H9 (cell line): ENCODE measurements around the gene HEMGN. TPM values are rescaled to one million over a fixed set of nuclear protein-coding genes. Genes with fewer than 3 reads are reported as not detected.

ENCODE experiments used
- DNase-seq: peaks from one replicate; pipeline ENCODE4 v3.0.0-alpha.2; 2017
- H2AFZ ChIP-seq: one replicate; pipeline ENCODE4 v1.6.1; 2013; ENCODE audit warnings: mild to moderate bottlenecking, low read length, control low read depth, moderate library complexity
- H2AK5ac ChIP-seq: 2 replicates; pipeline ENCODE4 v1.6.1; 2013; ENCODE audit warnings: low read length, control low read depth, mixed read lengths; ENCODE audit not compliant: insufficient read length
- H2BK120ac ChIP-seq: one replicate; pipeline ENCODE4 v1.6.1; 2013; ENCODE audit warnings: low read depth, mild to moderate bottlenecking, low read length, control low read depth, inconsistent platforms; ENCODE audit not compliant: poor library complexity, severe bottlenecking
- H2BK12ac ChIP-seq: 2 replicates; pipeline ENCODE4 v1.6.1; 2013; ENCODE audit warnings: low read length, control low read depth, mixed read lengths, low read depth; ENCODE audit not compliant: insufficient read length
- H2BK15ac ChIP-seq: 2 replicates; pipeline ENCODE4 v1.6.1; 2013; ENCODE audit warnings: low read depth, low read length, control low read depth
- H2BK20ac ChIP-seq: one replicate; pipeline ENCODE4 v1.6.1; 2013; ENCODE audit warnings: low read depth, mild to moderate bottlenecking, low read length, control low read depth, inconsistent platforms; ENCODE audit not compliant: poor library complexity, severe bottlenecking
- H2BK5ac ChIP-seq: 2 replicates; pipeline ENCODE4 v1.6.1; 2013; ENCODE audit warnings: low read length, control low read depth, mixed read lengths; ENCODE audit not compliant: insufficient read length
- H3K14ac ChIP-seq: 2 replicates; pipeline ENCODE4 v1.6.1; 2013; ENCODE audit warnings: low read length, control low read depth; ENCODE audit not compliant: insufficient read depth
- H3K18ac ChIP-seq: 2 replicates; pipeline ENCODE4 v1.6.1; 2013; ENCODE audit warnings: low read depth, mild to moderate bottlenecking, mixed read lengths, low read length, control low read depth; ENCODE audit not compliant: insufficient read length
- H3K23ac ChIP-seq: 2 replicates; pipeline ENCODE4 v1.6.1; 2013; ENCODE audit warnings: low read length, control low read depth, mixed read lengths, low read depth; ENCODE audit not compliant: insufficient read length
- H3K23me2 ChIP-seq: 2 replicates; pipeline ENCODE4 v1.6.1; 2013; ENCODE audit warnings: low read depth, mild to moderate bottlenecking, mixed read lengths, low read length, control low read depth; ENCODE audit not compliant: insufficient read length, poor library complexity, severe bottlenecking
- H3K27ac ChIP-seq: 2 replicates; pipeline ENCODE4 v1.5.1; 2013; ENCODE audit warnings: low read length, control low read depth, mixed read lengths, low read depth; ENCODE audit not compliant: insufficient read length
- H3K27me3 ChIP-seq: 2 replicates; pipeline ENCODE4 v1.6.1; 2013; ENCODE audit warnings: low read length, control low read depth, inconsistent platforms; ENCODE audit not compliant: insufficient read depth
- H3K4ac ChIP-seq: 2 replicates; pipeline ENCODE4 v1.6.1; 2013; ENCODE audit warnings: low read depth, mild to moderate bottlenecking, control low read depth, inconsistent platforms, low read length, moderate library complexity
- H3K4me1 ChIP-seq: 2 replicates; pipeline ENCODE4 v1.6.1; 2013; ENCODE audit warnings: low read length, control low read depth, inconsistent platforms; ENCODE audit not compliant: insufficient read depth
- H3K4me2 ChIP-seq: 2 replicates; pipeline ENCODE4 v1.6.1; 2013; ENCODE audit warnings: low read length, control low read depth, mixed read lengths; ENCODE audit not compliant: insufficient read length, insufficient read depth
- H3K56ac ChIP-seq: 2 replicates; pipeline ENCODE4 v1.6.1; 2013; ENCODE audit warnings: low read depth, mild to moderate bottlenecking, mixed read lengths, low read length, control low read depth; ENCODE audit not compliant: insufficient read length
- H3K79me1 ChIP-seq: 2 replicates; pipeline ENCODE4 v1.6.1; 2013; ENCODE audit warnings: low read depth, mild to moderate bottlenecking, moderate library complexity, low read length, control low read depth, inconsistent platforms; ENCODE audit not compliant: insufficient read depth, poor library complexity, severe bottlenecking
- H3K79me2 ChIP-seq: 2 replicates; pipeline ENCODE4 v1.6.1; 2013; ENCODE audit warnings: low read length, control low read depth, inconsistent platforms; ENCODE audit not compliant: insufficient read depth
- H3K9ac ChIP-seq: 2 replicates; pipeline ENCODE4 v1.6.1; 2013; ENCODE audit warnings: low read length, control low read depth, mixed read lengths; ENCODE audit not compliant: insufficient read length; ENCODE audit errors: extremely low read depth
- H3K9me3 ChIP-seq: one replicate; pipeline ENCODE4 v1.6.1; 2013; ENCODE audit warnings: low read depth, low read length, inconsistent platforms; ENCODE audit not compliant: control insufficient read depth
- H3T11ph ChIP-seq: one replicate; pipeline ENCODE4 v1.6.1; 2013; ENCODE audit warnings: mild to moderate bottlenecking, low read length, control low read depth, inconsistent platforms
- H4K20me1 ChIP-seq: one replicate; pipeline ENCODE4 v1.6.1; 2013; ENCODE audit not compliant: control insufficient read depth, insufficient read length, insufficient read depth
- H4K5ac ChIP-seq: 2 replicates; pipeline ENCODE4 v1.6.1; 2013; ENCODE audit warnings: low read depth, mild to moderate bottlenecking, mixed read lengths, low read length, control low read depth; ENCODE audit not compliant: insufficient read length
- H4K8ac ChIP-seq: replicated peaks from 2 replicates; pipeline ENCODE4 v1.6.1; 2013; ENCODE audit warnings: low read length, control low read depth, mixed read lengths, low read depth; ENCODE audit not compliant: insufficient read length
- H4K91ac ChIP-seq: 2 replicates; pipeline ENCODE4 v1.6.1; 2013; ENCODE audit warnings: low read depth, mild to moderate bottlenecking, moderate library complexity, mixed read lengths, low read length, control low read depth; ENCODE audit not compliant: insufficient read length
- H3K27ac Mint-ChIP-seq, 3 experiments: 2 replicates in 2 of 3; 3 replicates in 1 of 3; pipeline ENCODE4 v1.8.0; 2020 to 2021; ENCODE audit warnings: mixed read lengths in 3 of 3, mild to moderate bottlenecking in 1 of 3, moderate library complexity in 1 of 3
- H3K27me3 Mint-ChIP-seq: 2 replicates; pipeline ENCODE4 v1.8.0; 2021; ENCODE audit warnings: low read depth, mild to moderate bottlenecking, moderate library complexity, mixed read lengths
- H3K36me3 Mint-ChIP-seq, 3 experiments: 2 replicates in 2 of 3; 3 replicates in 1 of 3; pipeline ENCODE4 v1.8.0; 2020 to 2021; ENCODE audit warnings: low read depth in 3 of 3, mixed read lengths in 3 of 3; ENCODE audit not compliant: insufficient read depth in 1 of 3
- H3K4me1 Mint-ChIP-seq, 2 experiments: 2 replicates each; pipeline ENCODE4 v1.8.0; 2020; ENCODE audit warnings: mixed read lengths in 2 of 2
- H3K4me3 Mint-ChIP-seq, 2 experiments: 2 replicates in 1 of 2; 3 replicates in 1 of 2; pipeline ENCODE4 v1.8.0; 2020 to 2021; ENCODE audit warnings: mild to moderate bottlenecking in 2 of 2, mixed read lengths in 2 of 2, moderate library complexity in 1 of 2
- H3K9me3 Mint-ChIP-seq, 2 experiments: 2 replicates in 1 of 2; 3 replicates in 1 of 2; pipeline ENCODE4 v1.8.0; 2020; ENCODE audit warnings: mild to moderate bottlenecking in 2 of 2, mixed read lengths in 2 of 2, moderate library complexity in 1 of 2
- total RNA-seq: library from RNA; stranded (reverse); gene quantifications from 2 replicates; pipeline ENCODE4 v1.2.1, GENCODE V29; 2021
- TF ChIP-seq, protein P1 (sequence below): fragments of 200-600 bp; sonication (generic); conservative IDR thresholded peaks from 3 replicates; pipeline ENCODE4 v1.8.0; 2021; ENCODE audit warnings: antibody characterized with exemption, mild to moderate bottlenecking

Gene HEMGN
- total RNA-seq, 1 experiment from 2014 or later: not detected

DNA sequence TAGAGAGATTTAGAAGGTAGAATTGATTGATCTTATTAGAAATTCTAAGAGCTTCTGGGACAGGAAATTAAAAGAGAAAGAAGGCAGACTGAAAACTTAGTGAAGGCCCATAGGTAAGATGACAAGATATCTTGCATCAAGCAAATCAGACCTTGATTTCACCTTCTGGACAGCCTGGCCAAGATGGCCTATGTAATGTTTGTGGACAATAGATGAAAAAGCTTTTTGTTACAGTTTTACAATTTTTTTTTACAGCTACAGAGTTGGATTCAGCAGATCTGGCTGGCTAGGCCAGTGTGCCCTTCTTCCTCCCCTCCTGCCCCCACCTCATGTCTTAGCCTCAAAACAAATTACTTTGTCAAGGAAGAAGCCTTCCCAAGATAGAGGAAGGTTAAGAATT lies 21.6 kb upstream of the HEMGN start:
- Histone ChIP-seq H3K4me1 (no peaks in the 10 kb centered on the region), H3K27me3 (no peaks in the 10 kb centered on the region), H3K23ac (no peak overlapping the region), H3K18ac (no peak overlapping the region), H3K4me2 (no peak overlapping the region), H3K9ac (no peak overlapping the region), H2BK12ac (no peak overlapping the region), H3K56ac (no peak overlapping the region), H2AFZ (no peak overlapping the region), H3K27ac (no peak overlapping the region), H4K20me1 (no peaks in the 10 kb centered on the region), H3K79me2 (no peaks in the 10 kb centered on the region), H3K9me3 (no peaks in the 10 kb centered on the region), H4K5ac (no peak overlapping the region), H2AK5ac (no peak overlapping the region), H4K91ac (no peak overlapping the region), H3T11ph (no peak overlapping the region), H2BK120ac (no peak overlapping the region), H3K14ac (no peak overlapping the region), H3K4ac (no peak overlapping the region), H2BK5ac (no peak overlapping the region), H2BK15ac (no peak overlapping the region), H2BK20ac (no peak overlapping the region), H3K79me1 (no peaks in the 10 kb centered on the region), H4K8ac (no peak overlapping the region), H3K23me2 (no peaks in the 10 kb centered on the region)
- Mint-ChIP-seq H3K27ac (no peak overlapping the region), H3K4me3 (no peak overlapping the region), H3K27me3 (peaks cover 52% of the 10 kb centered on the region), H3K36me3 (no peaks in the 10 kb centered on the region), H3K9me3 (no peaks in the 10 kb centered on the region), H3K4me1 (no peaks in the 10 kb centered on the region)
- no peak for DNase-seq
- TF ChIP-seq, protein P1, sequence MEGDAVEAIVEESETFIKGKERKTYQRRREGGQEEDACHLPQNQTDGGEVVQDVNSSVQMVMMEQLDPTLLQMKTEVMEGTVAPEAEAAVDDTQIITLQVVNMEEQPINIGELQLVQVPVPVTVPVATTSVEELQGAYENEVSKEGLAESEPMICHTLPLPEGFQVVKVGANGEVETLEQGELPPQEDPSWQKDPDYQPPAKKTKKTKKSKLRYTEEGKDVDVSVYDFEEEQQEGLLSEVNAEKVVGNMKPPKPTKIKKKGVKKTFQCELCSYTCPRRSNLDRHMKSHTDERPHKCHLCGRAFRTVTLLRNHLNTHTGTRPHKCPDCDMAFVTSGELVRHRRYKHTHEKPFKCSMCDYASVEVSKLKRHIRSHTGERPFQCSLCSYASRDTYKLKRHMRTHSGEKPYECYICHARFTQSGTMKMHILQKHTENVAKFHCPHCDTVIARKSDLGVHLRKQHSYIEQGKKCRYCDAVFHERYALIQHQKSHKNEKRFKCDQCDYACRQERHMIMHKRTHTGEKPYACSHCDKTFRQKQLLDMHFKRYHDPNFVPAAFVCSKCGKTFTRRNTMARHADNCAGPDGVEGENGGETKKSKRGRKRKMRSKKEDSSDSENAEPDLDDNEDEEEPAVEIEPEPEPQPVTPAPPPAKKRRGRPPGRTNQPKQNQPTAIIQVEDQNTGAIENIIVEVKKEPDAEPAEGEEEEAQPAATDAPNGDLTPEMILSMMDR: no peak
